Fibroblast of lung (primary cell): ENCODE measurements around the gene RFTN2. TPM values are rescaled to one million over a fixed set of nuclear protein-coding genes. Genes with fewer than 3 reads are reported as not detected.

Source experiments
- DNase-seq, 2 donors: peaks; one replicate each; pipeline versions ENCODE4 v3.0.0 to v3.0.0-alpha.2; 2010; ENCODE audit warnings: low read depth in 2 of 2
- H2AFZ ChIP-seq: 2 replicates; pipeline ENCODE4 v1.5.1; 2012; ENCODE audit warnings: low read length, control low read depth, inconsistent platforms
- H3K27ac ChIP-seq: 2 replicates; pipeline ENCODE4 v1.5.1; 2011; ENCODE audit warnings: low read length, control low read depth; ENCODE audit not compliant: insufficient read depth
- H3K27me3 ChIP-seq: 2 replicates; pipeline ENCODE4 v1.5.1; 2011; ENCODE audit warnings: mild to moderate bottlenecking, low read length; ENCODE audit not compliant: control insufficient read depth, insufficient read depth
- H3K36me3 ChIP-seq: 2 replicates; pipeline ENCODE4 v1.5.1; 2011; ENCODE audit warnings: low read length; ENCODE audit not compliant: control insufficient read depth, insufficient read depth
- H3K4me1 ChIP-seq: 2 replicates; pipeline ENCODE4 v1.5.1; 2011; ENCODE audit warnings: low read length; ENCODE audit not compliant: control insufficient read depth, insufficient read depth; ENCODE audit errors: extremely low read depth
- H3K4me2 ChIP-seq: 2 replicates; pipeline ENCODE4 v1.5.1; 2011; ENCODE audit warnings: low read length, control low read depth; ENCODE audit not compliant: insufficient read depth; ENCODE audit errors: extremely low read depth
- H3K4me3 ChIP-seq, 4 experiments: fragments of 200-600 bp in 1 of 4; sonication (generic) in 1 of 4; replicated peaks in 1 of 4; 2 replicates each; pipeline ENCODE4 v1.5.1; 2011 to 2016; ENCODE audit warnings: low read length in 4 of 4, low read depth in 3 of 4, mild to moderate bottlenecking in 3 of 4, control low read depth in 2 of 4, inconsistent platforms in 1 of 4, mixed read lengths in 1 of 4; ENCODE audit not compliant: insufficient read depth in 1 of 4; ENCODE audit errors: control extremely low read depth in 1 of 4
- H3K79me2 ChIP-seq: 2 replicates; pipeline ENCODE4 v1.5.1; 2012; ENCODE audit warnings: mild to moderate bottlenecking, low read length, inconsistent platforms; ENCODE audit not compliant: control insufficient read depth, insufficient read depth
- H3K9ac ChIP-seq: 2 replicates; pipeline ENCODE4 v1.5.1; 2011; ENCODE audit warnings: mild to moderate bottlenecking, low read length, control low read depth; ENCODE audit not compliant: insufficient read depth
- H3K9me3 ChIP-seq: 2 replicates; pipeline ENCODE4 v1.5.1; 2012; ENCODE audit warnings: low read depth, low read length; ENCODE audit not compliant: control insufficient read depth, insufficient read depth
- H4K20me1 ChIP-seq: 2 replicates; pipeline ENCODE4 v1.5.1; 2011; ENCODE audit warnings: low read length; ENCODE audit not compliant: control insufficient read depth, insufficient read depth; ENCODE audit errors: extremely low read depth
- CTCF ChIP-seq, 2 donors: IDR thresholded peaks in 1 of 2; conservative IDR thresholded peaks in 1 of 2; 1 replicate in 1 of 2; 2 replicates in 1 of 2; pipeline ENCODE4 v1.5.1; 2011 to 2012; ENCODE audit warnings: low read length in 2 of 2, control low read depth in 1 of 2, inconsistent platforms in 1 of 2, low read depth in 1 of 2, mild to moderate bottlenecking in 1 of 2
- EZH2 ChIP-seq: IDR thresholded peaks from 2 replicates; pipeline ENCODE4 v1.5.1; 2012; ENCODE audit warnings: low read length, control low read depth, mild to moderate bottlenecking; ENCODE audit errors: missing control alignments
- polyA plus RNA-seq, 2 donors: library from polyadenylated mRNA; depleted of rRNA in 1 of 2; stranded (reverse) in 1 of 2; unstranded in 1 of 2; fragments of >200 nt; gene quantifications; 2 replicates each; pipeline ENCODE4 v1.2.1, GENCODE V29; 2011 to 2012; ENCODE audit warnings: missing spikeins in 1 of 2
- total RNA-seq: library from RNA; depleted of rRNA; stranded (reverse); fragments of >200 nt; gene quantifications from 2 replicates; pipeline ENCODE4 v1.2.1, GENCODE V29; 2014

The RFTN2 gene
- total and polyA plus RNA-seq, 2 donors (not counting 1 experiment from before 2014, with no cell fraction given) = 0.95 to 10.2 TPM

- H3K36me3 ChIP-seq = peaks cover 4% of the 10 kb centered on the region
- no peaks in the 10 kb centered on the region for H3K9me3 ChIP-seq
- H3K79me2 ChIP-seq = peaks cover 2% of the 10 kb centered on the region
Observed at GRCh38 chr2:197547163-197547900, 128.1 kb downstream of the RFTN2 start.

GRCh38 chr2:197543206-197543605 is 132.2 kb downstream of the RFTN2 start:
- Histone ChIP-seq H2AFZ (no peak overlapping the region), H3K9me3 (no peaks in the 10 kb centered on the region), H3K36me3 (peaks cover 2% of the 10 kb centered on the region), H3K4me1 (no peaks in the 10 kb centered on the region), H3K27ac (no peak overlapping the region), H3K4me3 (no peak overlapping the region), H3K79me2 (peaks cover 4% of the 10 kb centered on the region), H3K27me3 (no peaks in the 10 kb centered on the region), H4K20me1 (no peaks in the 10 kb centered on the region), H3K9ac (no peak overlapping the region), H3K4me2 (no peak overlapping the region)
- DNase-seq = no peak
- no peak for TF ChIP-seq CTCF (conservative IDR thresholded peaks at IDR 0.05 in 1 of 2, IDR thresholded peaks at IDR 0.05 in 1 of 2; ENCODE audit: low read depth in 1 of 2, low read length in 2 of 2)
- TF ChIP-seq EZH2 = no peak

More at GRCh38 chr2:197547163-197547900, 128.1 kb downstream of the RFTN2 start:
- Histone ChIP-seq H3K27me3 (no peaks in the 10 kb centered on the region), H3K4me1 (no peaks in the 10 kb centered on the region), H3K4me3 (no peak overlapping the region), H3K27ac (no peak overlapping the region), H2AFZ (no peak overlapping the region), H4K20me1 (no peaks in the 10 kb centered on the region), H3K9ac (no peak overlapping the region), H3K4me2 (no peak overlapping the region)
- no peak for DNase-seq
- no peak for TF ChIP-seq CTCF (conservative IDR thresholded peaks at IDR 0.05 in 1 of 2, IDR thresholded peaks at IDR 0.05 in 1 of 2; ENCODE audit: low read depth in 1 of 2, low read length in 2 of 2)

GRCh38 chr2:197539734-197540133 is 135.7 kb downstream of the RFTN2 start:
- Histone ChIP-seq H3K4me2 (no peak overlapping the region), H3K9ac (no peak overlapping the region), H3K27ac (no peak overlapping the region), H4K20me1 (no peaks in the 10 kb centered on the region), H3K36me3 (peaks cover 5% of the 10 kb centered on the region), H3K4me1 (no peaks in the 10 kb centered on the region), H3K27me3 (no peaks in the 10 kb centered on the region), H3K4me3 (no peak overlapping the region), H2AFZ (no peak overlapping the region), H3K79me2 (peaks cover 12% of the 10 kb centered on the region), H3K9me3 (no peaks in the 10 kb centered on the region)
- no peak for DNase-seq
- TF ChIP-seq EZH2 = no peak
- no peak for TF ChIP-seq CTCF (conservative IDR thresholded peaks at IDR 0.05 in 1 of 2, IDR thresholded peaks at IDR 0.05 in 1 of 2; ENCODE audit: low read depth in 1 of 2, low read length in 2 of 2)
